K562 (cell line): ENCODE data around the gene ZMYND8. TPM values are rescaled to one million over a fixed set of nuclear protein-coding genes. Genes with fewer than 3 reads are reported as not detected.

Source experiments
- CTCF ChIP-seq, 3 experiments: IDR thresholded peaks in 2 of 3; conservative IDR thresholded peaks in 1 of 3; 2 replicates each; pipeline ENCODE4 v1.5.1; 2011 to 2012; ENCODE audit warnings: low read length in 3 of 3, mild to moderate bottlenecking in 3 of 3, control low read depth in 2 of 3, improper control_type of control experiment in 1 of 3, inconsistent platforms in 1 of 3, low read depth in 1 of 3, mixed read lengths in 1 of 3, moderate library complexity in 1 of 3; ENCODE audit not compliant: insufficient read depth in 2 of 3
- DMBX1 ChIP-seq: fragments of 250-450 bp; sonication (Bioruptor Pico); IDR thresholded peaks from 2 replicates; pipeline ENCODE4 v1.8.0; 2022; ENCODE audit warnings: inconsistent platforms, mild to moderate bottlenecking, moderate library complexity, borderline replicate concordance
- DPF2 ChIP-seq: fragments of 450-650 bp; IDR thresholded peaks from 2 replicates; pipeline ENCODE4 v1.6.1; 2016
- FOXO4 ChIP-seq: fragments of 450-650 bp; formaldehyde crosslinking; IDR thresholded peaks from 2 replicates; pipeline ENCODE4 v1.4.0; 2020; ENCODE audit warnings: mild to moderate bottlenecking, moderate library complexity
- IRF1 ChIP-seq: sonication (generic); formaldehyde crosslinking; IDR thresholded peaks from 2 replicates; pipeline ENCODE4 v1.8.0; 2022; ENCODE audit warnings: missing genetic modification reagents, mild to moderate bottlenecking, borderline replicate concordance
- MEIS2 ChIP-seq: fragments of 450-650 bp; IDR thresholded peaks from 2 replicates; pipeline ENCODE4 v1.6.1; 2014; ENCODE audit warnings: mild to moderate bottlenecking; ENCODE audit not compliant: partially characterized antibody
- MLLT1 ChIP-seq, 2 experiments: fragments of 450-650 bp; IDR thresholded peaks; 2 replicates each; pipeline ENCODE4 v1.6.1; 2016
- PATZ1 ChIP-seq: fragments of 250-450 bp; sonication (Bioruptor Pico); IDR thresholded peaks from 2 replicates; pipeline ENCODE4 v1.5.0; 2020; ENCODE audit warnings: mild to moderate bottlenecking, borderline replicate concordance
- TAL1 ChIP-seq: fragments of 450-650 bp; IDR thresholded peaks from 2 replicates; pipeline ENCODE4 v1.6.1; 2016; ENCODE audit warnings: mild to moderate bottlenecking
- ZC3H11A ChIP-seq: IDR thresholded peaks from 2 replicates; pipeline ENCODE4 v1.6.1; 2012; ENCODE audit warnings: low read depth, low read length, improper control_type of control experiment
- ZKSCAN1 ChIP-seq: fragments of 150-350 bp; IDR thresholded peaks from 2 replicates; pipeline ENCODE4 v1.6.1; 2016; ENCODE audit warnings: low read depth, low read length
- ZNF512 ChIP-seq: IDR thresholded peaks from 2 replicates; pipeline ENCODE4 v1.6.1; 2016; ENCODE audit warnings: missing genetic modification characterization, missing compliant biosample characterization
- ZNF583 ChIP-seq: fragments of 250-450 bp; sonication (Bioruptor Pico); IDR thresholded peaks from 2 replicates; pipeline ENCODE4 v1.4.0; 2020
- ZNF766 ChIP-seq: fragments of 200-800 bp; sonication (Bioruptor generic); conservative IDR thresholded peaks from 2 replicates; pipeline ENCODE4 v1.6.1; 2016; ENCODE audit warnings: missing genetic modification characterization, missing compliant biosample characterization
- polyA plus RNA-seq, 8 experiments: library from polyadenylated mRNA; depleted of rRNA in 4 of 8; stranded (reverse) in 5 of 8; unstranded in 3 of 8; fragments of >200 nt; fragmentation: Nextera tagmentation in 2 of 8; fragmentation: Illumina TruSeq in 1 of 8; extraction: Ambion mirVana in 2 of 8; extraction: Trizol in 1 of 8; gene quantifications; 2 replicates each; pipeline versions ENCODE4 v1.2.1 to v1.2.3, GENCODE V29; 2011 to 2014; ENCODE audit warnings: inconsistent platforms in 1 of 8, missing spikeins in 1 of 8
- total RNA-seq, 7 experiments: library from RNA; depleted of rRNA in 6 of 7; stranded (reverse); fragments of >200 nt in 6 of 7; fragmentation: Illumina TruSeq in 2 of 7; extraction: Trizol in 2 of 7; gene quantifications; 2 replicates each; pipeline versions ENCODE4 v1.2.1 to v1.2.3, GENCODE V29; 2011 to 2021; ENCODE audit warnings: low replicate concordance in 1 of 7

The ZMYND8 gene
- total and polyA plus RNA-seq, 9 of the 15 experiments (the other 6 are each of a cell fraction or from before 2014, with no cell fraction given), result 31.8 to 148 (median 71.9) TPM

GRCh38 chr20:47365023-47365764 is 8.7 kb upstream of the ZMYND8 start (continued):
- TF ChIP-seq ZNF766, result peak; percentile 89
- peak; percentile 93 for TF ChIP-seq DPF2
- no peak for TF ChIP-seq ZKSCAN1
- peak in 1 of 2 experiments; percentile 57; a peak in 1 of 4 replicates for TF ChIP-seq MLLT1 (IDR thresholded peaks at IDR 0.05)
- no peak for TF ChIP-seq MEIS2
- no peak; the same call in 1 of the 2 replicates for TF ChIP-seq ZNF583
- TF ChIP-seq TAL1, result peak; percentile 84
- no peak for TF ChIP-seq FOXO4 (CRISPR knock-in tag)
- no peak for TF ChIP-seq PATZ1
- TF ChIP-seq ZNF512 (tag), result no peak
- no peak for TF ChIP-seq ZC3H11A
- no peak for TF ChIP-seq IRF1 (CRISPR knock-in tag)
- TF ChIP-seq DMBX1 (CRISPR knock-in tag), result peak; percentile 10; the same call in 1 of the 2 replicates
- TF ChIP-seq CTCF (IDR thresholded peaks at IDR 0.05 in 2 of 3, conservative IDR thresholded peaks at IDR 0.05 in 1 of 3; ENCODE audit: insufficient read depth in 2 of 3, low read depth in 1 of 3, low read length in 3 of 3), result no peak
